Muscle of back (tissue), 11 donors: Measurements from ENCODE around the gene COL26A1. TPM values are rescaled to one million over a fixed set of nuclear protein-coding genes. Genes with fewer than 3 reads are reported as not detected.
"Not testable (repeated sequence)": the region's sequence is repeated elsewhere in the genome, so short reads cannot be mapped to it uniquely, and the experiment has no call there.

ENCODE experiments used
- DNase-seq, 3 donors: peaks; one replicate each; pipeline versions ENCODE4 v3.0.0 to v3.0.0-alpha.2; 2013
- polyA plus RNA-seq, 10 donors: library from polyadenylated mRNA; unstranded; fragments of 120-200 nt; gene quantifications; one replicate each; pipeline ENCODE4 v1.2.1, GENCODE V29; 2013; ENCODE audit not compliant: insufficient read length in 10 of 10

COL26A1 gene
- polyA plus RNA-seq, 10 donors: 0.50 to 9.9 (median 1.2) TPM

- DNase-seq: no peak
Measured at GRCh38 chr7:101436857-101437576, 74.3 kb downstream of the COL26A1 start.

DNA sequence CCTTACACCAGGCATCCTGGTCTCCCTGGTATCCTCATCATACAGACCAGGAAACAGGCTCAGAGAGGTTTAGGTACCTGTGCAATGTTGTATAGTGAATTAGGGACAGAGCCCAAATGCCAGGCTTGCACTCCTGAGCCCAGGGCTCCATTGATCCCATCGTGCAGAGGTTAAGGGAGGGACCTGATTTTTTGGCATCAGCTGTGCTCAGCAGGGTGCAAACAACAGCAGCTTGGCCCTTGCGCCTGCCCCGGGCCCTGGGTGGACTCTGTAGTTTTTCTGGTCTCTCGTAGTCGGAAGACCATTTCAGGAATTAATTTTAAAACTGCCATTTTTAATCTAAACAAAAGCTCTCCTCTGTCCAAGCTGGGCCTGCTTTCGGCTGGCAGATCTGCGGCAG, 79.2 kb downstream of the COL26A1 start:
- DNase-seq: no peak

- DNase-seq: no peak
Measured at GRCh38 chr7:101442426-101443070, 79.9 kb downstream of the COL26A1 start.

DNA sequence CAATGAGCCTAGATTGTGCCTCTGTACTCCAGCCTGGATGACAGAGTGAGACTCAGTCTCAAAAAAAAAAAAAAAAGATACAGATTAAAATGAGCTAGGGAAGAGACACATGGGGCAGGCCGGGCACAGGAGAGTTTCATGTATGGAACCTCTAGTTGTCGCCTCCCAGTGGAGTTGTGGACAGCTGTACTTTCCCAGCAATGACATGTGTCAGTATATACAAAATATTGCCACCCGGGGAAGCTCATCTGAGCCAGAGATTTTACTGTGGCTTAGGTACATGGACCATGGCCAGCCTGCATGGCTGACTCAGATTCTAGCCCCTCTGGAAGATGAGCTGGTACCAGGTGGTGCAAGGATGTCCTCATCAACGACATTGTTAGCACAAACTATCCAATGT, 87.4 kb downstream of the COL26A1 start:
- DNase-seq: no peak

GRCh38 chr7:101453617-101454016, 90.9 kb downstream of the COL26A1 start:
- DNase-seq: no peak

GRCh38 chr7:101457001-101457750, 94.5 kb downstream of the COL26A1 start:
- no peak for DNase-seq

- no peak for DNase-seq
Measured at GRCh38 chr7:101465131-101465530, 102.5 kb downstream of the COL26A1 start.

DNA sequence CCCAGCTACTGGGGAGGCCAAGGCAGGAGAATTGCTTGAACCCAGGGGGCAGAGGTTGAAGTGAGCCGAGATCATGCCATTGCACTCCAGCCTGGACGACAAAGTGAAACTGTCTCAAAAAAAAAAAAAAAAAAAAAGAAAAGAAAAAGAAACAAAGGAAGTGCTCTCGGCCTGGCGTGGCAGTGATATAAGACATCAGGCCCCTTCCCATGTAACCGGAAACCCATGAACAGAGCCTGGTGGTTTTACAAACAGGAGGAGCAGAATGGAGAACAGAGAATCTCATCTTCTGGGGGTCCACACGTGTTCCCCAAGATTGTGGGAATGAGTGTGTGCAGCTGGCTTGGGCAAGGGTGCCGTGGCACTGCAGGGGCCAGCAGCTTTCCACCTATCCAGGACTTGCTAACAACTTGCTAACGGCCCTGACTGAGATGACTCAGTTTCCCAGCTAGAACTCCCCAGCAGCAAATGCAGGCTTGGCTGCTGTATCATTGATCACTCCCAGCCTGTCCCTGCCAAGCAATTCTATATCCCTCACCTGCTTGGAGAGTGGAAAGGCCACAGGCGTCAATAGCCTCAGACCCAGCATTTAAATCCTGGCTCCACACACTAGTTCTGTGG, 103.0 kb downstream of the COL26A1 start:
- no peak for DNase-seq

- no peak for DNase-seq
Measured at GRCh38 chr7:101466871-101467270, 104.2 kb downstream of the COL26A1 start.

- no peak for DNase-seq
Measured at GRCh38 chr7:101468546-101469275, 106.0 kb downstream of the COL26A1 start.

- no peak for DNase-seq
Measured at GRCh38 chr7:101470668-101471487, 108.2 kb downstream of the COL26A1 start.

GRCh38 chr7:101474178-101474577, 111.5 kb downstream of the COL26A1 start:
- DNase-seq: no peak

- not testable (repeated sequence) for DNase-seq
Measured at GRCh38 chr7:101475691-101476090, 113.0 kb downstream of the COL26A1 start.

DNA sequence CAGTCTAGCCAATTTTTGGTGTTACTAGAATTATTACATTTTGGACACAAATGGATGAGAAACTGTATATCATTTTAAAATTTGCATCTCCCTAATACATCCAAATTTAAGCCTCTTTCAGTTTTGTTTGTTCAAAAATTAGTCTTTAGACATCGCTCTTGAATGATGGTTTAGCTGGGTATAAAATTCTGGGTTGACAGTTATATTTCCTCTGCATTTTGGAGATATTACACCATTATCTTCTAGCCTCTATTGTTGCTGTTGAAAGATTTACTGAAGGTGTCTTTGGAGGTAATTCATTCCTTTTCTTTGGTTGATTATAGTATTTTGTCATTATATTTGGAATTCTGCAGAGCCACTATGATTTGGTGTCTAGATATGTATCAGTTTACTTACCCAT, 116.5 kb downstream of the COL26A1 start:
- DNase-seq: no peak

- DNase-seq: not testable (repeated sequence)
Measured at GRCh38 chr7:101486056-101486432, 123.4 kb downstream of the COL26A1 start.

- DNase-seq: peak; percentile 44 to 84 (median 47)
Measured at GRCh38 chr7:101486433-101487104, 123.9 kb downstream of the COL26A1 start.

DNA sequence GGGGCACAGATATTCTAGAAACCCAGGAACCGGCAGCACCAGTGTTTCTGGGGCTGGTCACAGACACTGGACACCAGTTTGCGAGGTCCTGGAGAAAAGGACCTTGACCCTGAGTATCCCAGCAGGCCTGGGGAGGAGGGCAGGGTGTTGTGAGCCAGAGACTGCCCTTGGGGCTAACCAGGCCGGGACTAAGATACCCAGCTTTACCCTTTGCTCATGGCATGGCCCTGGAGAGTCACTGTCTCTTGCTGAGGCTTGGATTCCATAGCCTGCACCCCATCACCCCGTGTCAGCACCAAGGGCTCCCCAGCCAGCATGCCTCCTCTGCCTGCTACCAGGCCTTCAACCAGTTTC, 124.4 kb downstream of the COL26A1 start:
- no peak for DNase-seq

DNA sequence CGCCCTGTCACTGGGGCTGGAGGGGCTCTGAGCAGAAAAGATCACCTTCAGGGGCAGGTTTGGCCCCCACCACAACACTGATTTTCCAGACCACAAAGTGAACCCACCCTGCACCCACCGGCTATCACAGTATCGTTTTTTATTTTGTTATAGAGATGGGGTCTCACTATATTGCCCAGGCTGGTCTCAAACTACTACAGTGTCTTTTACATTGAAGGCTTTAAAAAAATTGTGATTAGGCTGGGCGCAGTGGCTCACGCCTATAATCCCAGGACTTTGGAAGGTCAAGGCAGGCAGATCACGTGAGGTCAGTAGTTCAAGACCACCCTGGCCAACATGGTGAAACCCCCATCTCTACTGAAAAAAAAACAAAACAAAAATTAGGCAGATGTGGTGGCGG, 125.1 kb downstream of the COL26A1 start:
- no peak for DNase-seq

DNA sequence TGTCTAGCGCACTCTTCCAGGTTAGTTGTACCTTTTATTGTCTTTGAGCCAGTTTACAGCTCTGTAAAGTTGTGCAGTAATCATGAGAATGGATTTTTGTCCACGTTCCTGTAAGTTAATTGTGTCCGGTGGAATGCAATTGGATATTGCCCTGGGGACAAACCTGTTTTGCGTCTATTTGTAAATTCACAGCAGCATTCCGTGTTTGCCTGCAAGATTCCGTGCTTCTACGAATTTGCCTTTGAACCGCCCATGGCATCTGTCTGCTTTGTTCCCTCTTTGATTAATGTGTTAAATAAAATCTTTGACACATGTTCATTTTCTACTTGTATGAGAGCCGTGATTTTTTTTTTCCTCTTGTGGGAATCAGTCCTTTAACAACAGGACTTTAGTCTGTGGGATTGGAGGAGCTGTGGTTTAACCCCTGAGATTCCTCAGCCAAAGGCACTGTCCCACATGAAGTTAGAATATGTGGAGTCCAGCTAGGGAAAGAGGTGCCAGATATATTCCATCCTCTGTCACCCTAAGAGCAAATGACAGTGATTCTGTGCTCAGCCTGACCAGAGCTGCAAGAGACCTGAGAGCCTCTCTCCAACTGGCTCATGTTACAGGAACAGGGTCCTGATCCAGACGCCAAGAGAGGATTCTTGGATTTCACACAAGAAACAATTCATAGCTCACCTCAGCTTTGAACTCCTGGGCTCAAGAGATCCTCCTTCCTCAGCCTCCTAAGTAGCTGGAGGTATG, 126.3 kb downstream of the COL26A1 start:
- peak in 1 of 3 donors; percentile 16 for DNase-seq
